SK-N-MC (cell line): ENCODE results near the gene ARMS2.

Source experiments
- EZH2 ChIP-seq: fragments of 200-600 bp; sonication (generic); IDR thresholded peaks from one replicate; pipeline ENCODE4 v1.6.1; 2017; ENCODE audit warnings: antibody characterized with exemption
- POLR2AphosphoS5 ChIP-seq: IDR thresholded peaks from 2 replicates; pipeline ENCODE4 v1.6.1; 2012; ENCODE audit warnings: mild to moderate bottlenecking, low read depth, low read length, borderline replicate concordance

DNA sequence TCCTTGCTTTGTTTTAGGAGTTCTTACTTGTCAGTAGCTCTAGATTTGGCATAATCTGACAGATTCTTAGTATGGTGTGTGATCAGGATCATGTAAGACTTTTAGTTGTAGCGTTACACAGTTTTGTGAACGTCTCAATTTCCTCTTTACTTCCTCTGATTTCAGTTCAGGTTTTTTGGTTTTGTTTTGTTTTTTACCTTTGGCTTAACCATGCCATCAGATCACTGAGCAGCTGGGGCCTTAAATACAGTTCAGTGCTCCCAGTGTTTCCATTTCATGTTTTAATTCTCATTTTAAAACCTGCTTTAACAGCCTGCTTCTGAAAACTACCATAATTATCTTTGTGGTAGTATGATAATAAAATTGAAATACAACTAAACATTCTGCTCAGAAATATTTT, 27.2 kb upstream of the ARMS2 start:
- TF ChIP-seq POLR2AphosphoS5 (no peak), EZH2 (no peak)
